H1 (cell line): ENCODE measurements around the gene FKBP5. TPM values are rescaled to one million over a fixed set of nuclear protein-coding genes. Genes with fewer than 3 reads are reported as not detected.

ENCODE experiments used
- CHD7 ChIP-seq: fragments of 300-600 bp; sonication (generic); IDR thresholded peaks from 2 replicates; pipeline ENCODE4 v1.7.1; 2012; ENCODE audit warnings: low read length, moderate library complexity, mild to moderate bottlenecking, inconsistent platforms; ENCODE audit not compliant: insufficient replicate concordance
- SAP30 ChIP-seq: fragments of 300-600 bp; sonication (generic); IDR thresholded peaks from 2 replicates; pipeline ENCODE4 v1.7.1; 2012; ENCODE audit warnings: low read length, moderate library complexity, mild to moderate bottlenecking, inconsistent platforms; ENCODE audit not compliant: insufficient read depth, insufficient replicate concordance
- USF2 ChIP-seq: IDR thresholded peaks from 2 replicates; pipeline ENCODE4 v1.6.1; 2011; ENCODE audit warnings: low read length, improper control_type of control experiment
- polyA plus RNA-seq, 7 experiments: library from polyadenylated mRNA; depleted of rRNA in 3 of 7; stranded (reverse) in 5 of 7; unstranded in 2 of 7; fragments of >200 nt in 5 of 7; fragments of 200-250 nt in 2 of 7; gene quantifications; 1 replicate in 5 of 7; 2 replicates in 1 of 7; 4 replicates in 1 of 7; pipeline versions ENCODE4 v1.2.1 to v1.2.3, GENCODE V29; 2011 to 2013; ENCODE audit warnings: missing spikeins in 2 of 7, mixed read lengths in 2 of 7
- total RNA-seq: library from RNA; stranded (reverse); fragmentation: NEBNext Ultra II Directional; extraction: Animal tissue kit (Norgen Biotek cat#: 25700); gene quantifications from 2 replicates; pipeline ENCODE4 v1.2.1, GENCODE V29; 2021

FKBP5 gene
- total and polyA plus RNA-seq, 2 of the 8 experiments (the other 6 are each of a cell fraction or from before 2014, with no cell fraction given), result 14.3 to 40.4 TPM

- TF ChIP-seq CHD7 (no peak), USF2 (no peak), SAP30 (no peak)
Measured at GRCh38 chr6:35634316-35634715, 54.4 kb downstream of the FKBP5 start (continued).
